Hepatocyte (in vitro differentiated cells): Measurements from ENCODE around the gene LYVE1. TPM values are rescaled to one million over a fixed set of nuclear protein-coding genes. Genes with fewer than 3 reads are reported as not detected.

Experiments used
- DNase-seq: peaks from one replicate; pipeline ENCODE4 v3.0.0-alpha.2; 2016; ENCODE audit warnings: low spot score
- H2AFZ ChIP-seq: fragments of 200-600 bp; sonication (generic); 2 replicates; pipeline ENCODE4 v1.6.0; 2016; ENCODE audit warnings: antibody characterized with exemption, mild to moderate bottlenecking
- H3K27ac ChIP-seq: fragments of 200-600 bp; sonication (generic); 2 replicates; pipeline ENCODE4 v1.5.1; 2016; ENCODE audit warnings: mild to moderate bottlenecking
- H3K27me3 ChIP-seq: fragments of 200-600 bp; sonication (generic); 2 replicates; pipeline ENCODE4 v1.6.1; 2016
- H3K36me3 ChIP-seq: fragments of 200-600 bp; sonication (generic); replicated peaks from 2 replicates; pipeline ENCODE4 v1.5.1; 2016; ENCODE audit warnings: low read depth; ENCODE audit not compliant: insufficient read depth
- H3K4me1 ChIP-seq: fragments of 200-600 bp; sonication (generic); 2 replicates; pipeline ENCODE4 v1.5.1; 2016; ENCODE audit warnings: mild to moderate bottlenecking, moderate library complexity; ENCODE audit not compliant: insufficient read depth
- H3K4me2 ChIP-seq: fragments of 200-600 bp; sonication (generic); 2 replicates; pipeline ENCODE4 v1.6.0; 2016
- H3K4me3 ChIP-seq: fragments of 200-600 bp; sonication (generic); 2 replicates; pipeline ENCODE4 v1.5.1; 2016; ENCODE audit warnings: mild to moderate bottlenecking
- H3K79me2 ChIP-seq: fragments of 200-600 bp; sonication (generic); 2 replicates; pipeline ENCODE4 v1.6.0; 2017; ENCODE audit warnings: mild to moderate bottlenecking
- H3K9me2 ChIP-seq: fragments of 200-600 bp; sonication (generic); replicated peaks from 2 replicates; pipeline ENCODE4 v1.6.0; 2017; ENCODE audit warnings: mild to moderate bottlenecking; ENCODE audit not compliant: insufficient read depth
- H3K9me3 ChIP-seq: fragments of 200-600 bp; sonication (generic); 2 replicates; pipeline ENCODE4 v1.5.1; 2016; ENCODE audit warnings: low read depth, mild to moderate bottlenecking
- H4K20me1 ChIP-seq: fragments of 200-600 bp; sonication (generic); 2 replicates; pipeline ENCODE4 v1.6.0; 2016; ENCODE audit warnings: mild to moderate bottlenecking; ENCODE audit not compliant: insufficient read depth, poor library complexity, severe bottlenecking
- EZH2 ChIP-seq: fragments of 200-600 bp; sonication (generic); IDR thresholded peaks from 2 replicates; pipeline ENCODE4 v1.6.1; 2016; ENCODE audit warnings: antibody characterized with exemption, mild to moderate bottlenecking, borderline replicate concordance
- EZH2phosphoT487 ChIP-seq: fragments of 200-600 bp; sonication (generic); IDR thresholded peaks from one replicate; pipeline ENCODE4 v1.6.1; 2018; ENCODE audit warnings: antibody characterized with exemption, mild to moderate bottlenecking, low read depth, moderate library complexity; ENCODE audit not compliant: unreplicated experiment, severe bottlenecking
- WGBS: methylation state at CpG from one replicate; pipeline ENCODE4 v1.1.6; 2016; ENCODE audit warnings: low lambda C conversion rate; ENCODE audit errors: missing lambda C conversion rate; 5-methylcytosine and 5-hydroxymethylcytosine counted together
- microRNA counts: library from miRNA; unstranded; fragments of <30 nt; microRNA quantifications from one replicate; lab custom pipeline; 2017
- polyA plus RNA-seq: library from polyadenylated mRNA; unstranded; fragments of >200 nt; fragmentation: Nextera tagmentation; extraction: Ambion mirVana; gene quantifications from 2 replicates; pipeline ENCODE4 v1.2.1, GENCODE V29; 2016
- total RNA-seq: library from RNA; depleted of rRNA; stranded (reverse); fragments of >200 nt; gene quantifications from 2 replicates; pipeline ENCODE4 v1.2.3, GENCODE V29; 2014
- TF ChIP-seq, protein P1 (sequence below): fragments of 200-600 bp; sonication (generic); IDR thresholded peaks from 2 replicates; pipeline ENCODE4 v1.5.1; 2016; ENCODE audit warnings: antibody characterized with exemption, mild to moderate bottlenecking; ENCODE audit not compliant: poor library complexity

LYVE1 gene
- total and polyA plus RNA-seq, 2 experiments from 2014 or later: 2.9 to 9.1 TPM

DNA sequence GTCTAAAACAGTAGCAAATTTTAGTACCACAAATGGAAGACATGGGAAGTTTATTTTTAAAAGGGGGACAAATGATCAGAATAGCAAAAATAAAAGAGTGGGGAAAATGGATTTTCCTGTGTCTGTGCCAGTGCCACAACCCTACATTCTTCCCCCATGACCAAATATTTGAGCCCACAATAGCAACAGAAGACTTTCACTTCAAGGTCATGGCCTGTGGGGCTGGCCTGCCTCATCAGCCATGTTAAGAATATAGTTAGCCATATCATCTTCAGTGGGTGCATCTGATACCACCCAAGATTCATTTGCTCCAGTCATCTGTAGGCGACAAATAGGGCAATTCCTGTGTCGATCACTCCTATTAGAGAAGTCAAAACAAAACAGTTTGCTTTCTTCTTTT is 53.8 kb downstream of the LYVE1 start:
- Histone ChIP-seq H3K4me2 (no peak overlapping the region), H3K4me3 (no peak overlapping the region), H3K27me3 (no peaks in the 10 kb centered on the region), H3K36me3 (no peaks in the 10 kb centered on the region), H2AFZ (no peak overlapping the region), H3K9me2 (no peaks in the 10 kb centered on the region), H3K4me1 (no peaks in the 10 kb centered on the region), H3K79me2 (no peaks in the 10 kb centered on the region), H4K20me1 (no peaks in the 10 kb centered on the region), H3K9me3 (no peaks in the 10 kb centered on the region), H3K27ac (no peak overlapping the region)
- no peak for DNase-seq
- 100% methylated on average over 2 of the region's 2 CpGs for WGBS
- TF ChIP-seq, protein P1, sequence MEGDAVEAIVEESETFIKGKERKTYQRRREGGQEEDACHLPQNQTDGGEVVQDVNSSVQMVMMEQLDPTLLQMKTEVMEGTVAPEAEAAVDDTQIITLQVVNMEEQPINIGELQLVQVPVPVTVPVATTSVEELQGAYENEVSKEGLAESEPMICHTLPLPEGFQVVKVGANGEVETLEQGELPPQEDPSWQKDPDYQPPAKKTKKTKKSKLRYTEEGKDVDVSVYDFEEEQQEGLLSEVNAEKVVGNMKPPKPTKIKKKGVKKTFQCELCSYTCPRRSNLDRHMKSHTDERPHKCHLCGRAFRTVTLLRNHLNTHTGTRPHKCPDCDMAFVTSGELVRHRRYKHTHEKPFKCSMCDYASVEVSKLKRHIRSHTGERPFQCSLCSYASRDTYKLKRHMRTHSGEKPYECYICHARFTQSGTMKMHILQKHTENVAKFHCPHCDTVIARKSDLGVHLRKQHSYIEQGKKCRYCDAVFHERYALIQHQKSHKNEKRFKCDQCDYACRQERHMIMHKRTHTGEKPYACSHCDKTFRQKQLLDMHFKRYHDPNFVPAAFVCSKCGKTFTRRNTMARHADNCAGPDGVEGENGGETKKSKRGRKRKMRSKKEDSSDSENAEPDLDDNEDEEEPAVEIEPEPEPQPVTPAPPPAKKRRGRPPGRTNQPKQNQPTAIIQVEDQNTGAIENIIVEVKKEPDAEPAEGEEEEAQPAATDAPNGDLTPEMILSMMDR: no peak
- TF ChIP-seq EZH2: no peak
- no peak for TF ChIP-seq EZH2phosphoT487

DNA sequence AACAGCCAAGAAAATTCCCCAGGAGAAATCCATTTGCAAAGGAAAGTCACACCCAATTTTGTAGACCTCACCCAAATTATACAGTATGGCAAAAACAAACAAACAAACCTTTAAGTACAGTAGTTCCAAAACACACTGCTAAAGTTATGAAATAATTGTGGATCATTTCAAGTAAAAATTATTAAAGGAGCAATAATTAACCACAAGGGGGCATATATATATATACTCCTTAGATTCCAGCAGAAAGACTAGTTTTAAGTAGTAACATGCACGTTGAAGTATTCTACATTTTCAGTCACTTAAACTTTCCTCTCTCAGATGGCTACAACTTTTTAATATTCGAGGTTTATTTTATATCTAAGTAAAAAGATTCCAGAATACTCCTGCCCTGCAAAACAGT is 54.3 kb downstream of the LYVE1 start:
- Histone ChIP-seq H3K9me3 (no peaks in the 10 kb centered on the region), H3K4me1 (no peaks in the 10 kb centered on the region), H3K9me2 (no peaks in the 10 kb centered on the region), H3K27ac (no peak overlapping the region), H2AFZ (no peak overlapping the region), H4K20me1 (no peaks in the 10 kb centered on the region), H3K79me2 (no peaks in the 10 kb centered on the region), H3K27me3 (no peaks in the 10 kb centered on the region), H3K36me3 (no peaks in the 10 kb centered on the region), H3K4me2 (no peak overlapping the region), H3K4me3 (no peak overlapping the region)
- TF ChIP-seq EZH2phosphoT487: no peak
- TF ChIP-seq, protein P1: peak; percentile 48
- DNase-seq: no peak
- WGBS: 69% methylated on average over 2 of the region's 2 CpGs

DNA sequence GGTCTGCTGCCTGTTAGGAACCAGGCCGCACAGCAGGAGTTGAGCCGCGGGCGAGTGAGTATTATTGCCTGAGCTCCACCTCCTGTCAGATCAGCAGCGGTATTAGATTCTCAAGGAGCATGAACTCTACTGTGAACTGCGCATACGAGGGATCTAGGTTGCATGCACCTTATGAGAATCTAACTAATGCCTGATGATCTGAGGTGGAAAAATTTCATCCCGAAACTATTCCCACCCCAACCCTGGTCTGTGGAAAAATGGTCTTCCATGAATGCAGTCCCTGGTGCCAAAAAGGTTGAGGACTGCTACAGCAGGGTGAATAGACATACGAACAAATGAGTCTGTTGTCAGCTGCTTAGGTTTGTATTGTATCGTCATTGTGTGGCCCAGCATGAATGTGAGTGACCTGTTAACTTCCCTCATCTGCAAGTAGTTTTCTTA is 57.3 kb downstream of the LYVE1 start:
- 71% methylated on average over 10 of the region's 10 CpGs for WGBS
- no peak overlapping the region for H3K4me2 ChIP-seq

More for the DNA sequence above, 57.3 kb downstream of the LYVE1 start:
- no peaks in the 10 kb centered on the region for H3K27me3 ChIP-seq
- no peaks in the 10 kb centered on the region for H3K9me3 ChIP-seq
- TF ChIP-seq EZH2: no peak
- TF ChIP-seq, protein P1: no peak
- TF ChIP-seq EZH2phosphoT487: no peak
- H2AFZ ChIP-seq: no peak overlapping the region
- no peaks in the 10 kb centered on the region for H3K9me2 ChIP-seq
- H3K36me3 ChIP-seq: no peaks in the 10 kb centered on the region
- no peak overlapping the region for H3K4me3 ChIP-seq
- H3K4me1 ChIP-seq: no peaks in the 10 kb centered on the region
- no peak overlapping the region for H3K27ac ChIP-seq
- no peak for DNase-seq
- no peaks in the 10 kb centered on the region for H3K79me2 ChIP-seq
- no peaks in the 10 kb centered on the region for H4K20me1 ChIP-seq

MicroRNAs encoded within 50 kb of the gene (microRNA counts, 767-probe panel; counts per million panel counts)
- microRNA hsa-miR-4485 (lab: Ali Mortazavi, UCI): not detected

Other genes starting within 250 kb of the LYVE1 start
- gene AMPD3, start 113.4 kb downstream of the LYVE1 start, total RNA-seq: 3.4 and 4.1 TPM in 2 replicates
- gene AMPD3, start 113.4 kb downstream of the LYVE1 start, polyA plus RNA-seq: 1.8 and 3.6 TPM in 2 replicates
- 31.1 and 32.9 TPM in 2 replicates for gene RNF141, start 27.5 kb downstream of the LYVE1 start, total RNA-seq
- 20.7 and 21.2 TPM in 2 replicates for gene RNF141, start 27.5 kb downstream of the LYVE1 start, polyA plus RNA-seq
- 5.7 and 7.1 TPM in 2 replicates for gene IRAG1, start 125.1 kb upstream of the LYVE1 start, total RNA-seq
- gene IRAG1, start 125.1 kb upstream of the LYVE1 start, polyA plus RNA-seq: 3.1 and 3.2 TPM in 2 replicates
- gene CTR9, start 182.6 kb upstream of the LYVE1 start, total RNA-seq: 28.0 and 29.1 TPM in 2 replicates
- gene CTR9, start 182.6 kb upstream of the LYVE1 start, polyA plus RNA-seq: 23.6 and 24.4 TPM in 2 replicates
- 605 and 638 TPM in 2 replicates for gene EIF4G2, start 240.3 kb upstream of the LYVE1 start, total RNA-seq
- 452 and 503 TPM in 2 replicates for gene EIF4G2, start 240.3 kb upstream of the LYVE1 start, polyA plus RNA-seq